ENCODE data around the gene CPT1B.

DNA sequence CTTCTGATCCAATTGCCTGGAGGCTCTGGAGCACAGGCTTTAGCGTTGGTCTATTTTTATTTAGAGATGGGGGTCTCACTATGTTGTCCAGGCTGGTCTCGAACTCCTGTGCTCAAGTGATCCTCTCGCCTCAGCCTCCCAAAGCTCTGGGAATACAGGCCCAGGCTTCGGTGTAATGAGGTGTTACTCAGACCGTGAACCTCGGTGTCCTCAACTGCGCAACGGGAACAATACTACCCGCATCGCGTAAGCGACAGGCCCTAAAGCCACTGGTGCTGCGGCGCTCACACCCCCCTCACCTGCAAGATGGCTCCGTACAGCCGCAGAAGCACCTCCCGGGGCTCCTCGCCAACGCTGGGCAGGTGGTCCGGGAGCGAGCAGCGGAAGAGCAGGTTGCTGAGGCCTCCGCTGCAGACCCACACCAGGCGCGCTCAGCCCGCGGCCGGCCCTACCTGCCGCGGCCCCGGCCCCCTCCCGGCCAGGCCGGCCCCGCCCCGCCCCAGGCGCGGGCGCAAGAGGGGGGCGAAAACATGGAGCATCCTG, 3.8 kb upstream of the CPT1B start:
- TF ChIP-seq, protein P1, sequence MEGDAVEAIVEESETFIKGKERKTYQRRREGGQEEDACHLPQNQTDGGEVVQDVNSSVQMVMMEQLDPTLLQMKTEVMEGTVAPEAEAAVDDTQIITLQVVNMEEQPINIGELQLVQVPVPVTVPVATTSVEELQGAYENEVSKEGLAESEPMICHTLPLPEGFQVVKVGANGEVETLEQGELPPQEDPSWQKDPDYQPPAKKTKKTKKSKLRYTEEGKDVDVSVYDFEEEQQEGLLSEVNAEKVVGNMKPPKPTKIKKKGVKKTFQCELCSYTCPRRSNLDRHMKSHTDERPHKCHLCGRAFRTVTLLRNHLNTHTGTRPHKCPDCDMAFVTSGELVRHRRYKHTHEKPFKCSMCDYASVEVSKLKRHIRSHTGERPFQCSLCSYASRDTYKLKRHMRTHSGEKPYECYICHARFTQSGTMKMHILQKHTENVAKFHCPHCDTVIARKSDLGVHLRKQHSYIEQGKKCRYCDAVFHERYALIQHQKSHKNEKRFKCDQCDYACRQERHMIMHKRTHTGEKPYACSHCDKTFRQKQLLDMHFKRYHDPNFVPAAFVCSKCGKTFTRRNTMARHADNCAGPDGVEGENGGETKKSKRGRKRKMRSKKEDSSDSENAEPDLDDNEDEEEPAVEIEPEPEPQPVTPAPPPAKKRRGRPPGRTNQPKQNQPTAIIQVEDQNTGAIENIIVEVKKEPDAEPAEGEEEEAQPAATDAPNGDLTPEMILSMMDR (IDR thresholded peaks at IDR 0.05), result no peak
- no peak for TF ChIP-seq ZFX (IDR thresholded peaks at IDR 0.05; ENCODE audit: borderline replicate concordance)

All from 22Rv1 (cell line).